Neural cell (in vitro differentiated cells): ENCODE results near the gene PPP4R2. TPM values are rescaled to one million over a fixed set of nuclear protein-coding genes. Genes with fewer than 3 reads are reported as not detected.

ENCODE experiments used
- H2AFZ ChIP-seq: fragments of 200-600, 300-800 bp; sonication (generic), shearing (Covaris generic); 2 replicates; pipeline ENCODE4 v1.6.0; 2014; ENCODE audit warnings: low read depth, mild to moderate bottlenecking, antibody characterized with exemption, low read length, moderate library complexity
- H3F3A ChIP-seq: fragments of 200-600 bp; shearing (Covaris generic); 2 replicates; pipeline ENCODE4 v1.6.1; 2016; ENCODE audit warnings: mild to moderate bottlenecking, moderate library complexity, mixed read lengths, antibody characterized with exemption, low read length; ENCODE audit not compliant: insufficient read depth, poor library complexity, severe bottlenecking
- H3K27ac ChIP-seq: fragments of 200-600, 300-800 bp; sonication (generic), shearing (Covaris generic); 2 replicates; pipeline ENCODE4 v1.5.1; 2014; ENCODE audit warnings: mild to moderate bottlenecking, low read length, moderate library complexity
- H3K27me3 ChIP-seq: fragments of 300-800, 200-600 bp; sonication (generic), shearing (Covaris generic); 2 replicates; pipeline ENCODE4 v1.6.0; 2014; ENCODE audit warnings: mild to moderate bottlenecking, low read depth, low read length, moderate library complexity; ENCODE audit not compliant: insufficient read depth
- H3K36me3 ChIP-seq: fragments of 300-800, 200-600 bp; sonication (generic), shearing (Covaris generic); 2 replicates; pipeline ENCODE4 v1.5.1; 2014; ENCODE audit warnings: mild to moderate bottlenecking, antibody characterized with exemption, low read length, moderate library complexity; ENCODE audit not compliant: insufficient read depth
- H3K4me2 ChIP-seq: fragments of 300-800, 200-600 bp; sonication (generic), shearing (Covaris generic); 2 replicates; pipeline ENCODE4 v1.6.0; 2014; ENCODE audit warnings: mild to moderate bottlenecking, low read length
- H3K4me3 ChIP-seq: fragments of 300-800, 200-600 bp; sonication (generic), shearing (Covaris generic); 2 replicates; pipeline ENCODE4 v1.5.1; 2014; ENCODE audit warnings: mild to moderate bottlenecking, low read length, moderate library complexity
- H3K79me2 ChIP-seq: fragments of 200-600 bp; shearing (Covaris generic); replicated peaks from 2 replicates; pipeline ENCODE4 v1.6.0; 2014; ENCODE audit warnings: mild to moderate bottlenecking, low read length, moderate library complexity; ENCODE audit not compliant: insufficient read depth
- H3K9ac ChIP-seq: fragments of 300-800, 200-600 bp; sonication (generic), shearing (Covaris generic); 2 replicates; pipeline ENCODE4 v1.6.1; 2016; ENCODE audit warnings: mild to moderate bottlenecking, low read length, mixed read lengths
- H3K9me2 ChIP-seq: fragments of 200-600 bp; shearing (Covaris generic); 2 replicates; pipeline ENCODE4 v1.6.1; 2016; ENCODE audit warnings: mild to moderate bottlenecking, low read length, mixed read lengths; ENCODE audit not compliant: insufficient read depth
- H3K9me3 ChIP-seq: fragments of 200-600, 300-800 bp; sonication (generic), shearing (Covaris generic); 2 replicates; pipeline ENCODE4 v1.6.1; 2016; ENCODE audit warnings: mild to moderate bottlenecking, mixed run types, low read length, moderate library complexity, mixed read lengths
- H4K20me1 ChIP-seq: fragments of 200-600 bp; shearing (Covaris generic); 2 replicates; pipeline ENCODE4 v1.6.1; 2016; ENCODE audit warnings: mild to moderate bottlenecking, mixed run types; ENCODE audit not compliant: insufficient read depth
- EP300 ChIP-seq: fragments of 450-650 bp; conservative IDR thresholded peaks from 2 replicates; pipeline ENCODE4 v1.6.1; 2014; ENCODE audit warnings: antibody characterized with exemption, mild to moderate bottlenecking, moderate library complexity; ENCODE audit not compliant: poor library complexity, severe bottlenecking
- EZH2 ChIP-seq: fragments of 200-600, 300-800 bp; shearing (Covaris generic), sonication (generic); IDR thresholded peaks from 2 replicates; pipeline ENCODE4 v1.6.1; 2014; ENCODE audit warnings: antibody characterized with exemption, low read length, borderline replicate concordance, mild to moderate bottlenecking; ENCODE audit not compliant: insufficient read depth, poor library complexity, severe bottlenecking
- MXI1 ChIP-seq: fragments of 450-650 bp; conservative IDR thresholded peaks from 2 replicates; pipeline ENCODE4 v1.6.1; 2014; ENCODE audit warnings: antibody characterized with exemption, mild to moderate bottlenecking; ENCODE audit not compliant: poor library complexity, severe bottlenecking
- POLR2AphosphoS5 ChIP-seq: IDR thresholded peaks from 2 replicates; pipeline ENCODE4 v1.6.1; 2012
- RAD21 ChIP-seq: fragments of 450-650 bp; conservative IDR thresholded peaks from 2 replicates; pipeline ENCODE4 v1.6.1; 2014; ENCODE audit warnings: antibody characterized with exemption, mild to moderate bottlenecking, moderate library complexity
- REST ChIP-seq: IDR thresholded peaks from 2 replicates; pipeline ENCODE4 v1.6.1; 2012; ENCODE audit warnings: borderline replicate concordance
- SMC3 ChIP-seq: fragments of 450-650 bp; conservative IDR thresholded peaks from 2 replicates; pipeline ENCODE4 v1.6.1; 2014; ENCODE audit warnings: antibody characterized with exemption, mild to moderate bottlenecking, moderate library complexity; ENCODE audit not compliant: poor library complexity
- TAF1 ChIP-seq: IDR thresholded peaks from 2 replicates; pipeline ENCODE4 v1.6.1; 2012; ENCODE audit warnings: low read depth
- polyA plus RNA-seq: library from polyadenylated mRNA; depleted of rRNA; stranded (reverse); fragments of >200 nt; gene quantifications from 2 replicates; pipeline ENCODE4 v1.2.3, GENCODE V29; 2014
- TF ChIP-seq, protein P1 (sequence below): fragments of 450-650 bp; IDR thresholded peaks from 2 replicates; pipeline ENCODE4 v1.5.1; 2014; ENCODE audit warnings: antibody characterized with exemption, mild to moderate bottlenecking, moderate library complexity; ENCODE audit not compliant: poor library complexity, severe bottlenecking

Gene PPP4R2
- polyA plus RNA-seq, 1 donor from 2014 or later = 65.5 TPM

GRCh38 chr3:72959336-72959735 is 37.3 kb upstream of the PPP4R2 start:
- no peaks in the 10 kb centered on the region for H3K9me2 ChIP-seq
- no peak overlapping the region for H2AFZ ChIP-seq
- H3F3A ChIP-seq = no peaks in the 10 kb centered on the region
- H3K9ac ChIP-seq = no peak overlapping the region
- no peak overlapping the region for H3K4me3 ChIP-seq
- H3K27ac ChIP-seq = no peak overlapping the region
- no peak overlapping the region for H3K4me2 ChIP-seq
- no peaks in the 10 kb centered on the region for H3K36me3 ChIP-seq
- H3K9me3 ChIP-seq = no peaks in the 10 kb centered on the region
- H3K27me3 ChIP-seq = no peaks in the 10 kb centered on the region
- no peaks in the 10 kb centered on the region for H4K20me1 ChIP-seq
- H3K79me2 ChIP-seq = no peaks in the 10 kb centered on the region
- TF ChIP-seq EZH2 = no peak
- TF ChIP-seq TAF1 = no peak
- no peak for TF ChIP-seq EP300
- TF ChIP-seq SMC3 = no peak
- TF ChIP-seq RAD21 = no peak
- TF ChIP-seq, protein P1, sequence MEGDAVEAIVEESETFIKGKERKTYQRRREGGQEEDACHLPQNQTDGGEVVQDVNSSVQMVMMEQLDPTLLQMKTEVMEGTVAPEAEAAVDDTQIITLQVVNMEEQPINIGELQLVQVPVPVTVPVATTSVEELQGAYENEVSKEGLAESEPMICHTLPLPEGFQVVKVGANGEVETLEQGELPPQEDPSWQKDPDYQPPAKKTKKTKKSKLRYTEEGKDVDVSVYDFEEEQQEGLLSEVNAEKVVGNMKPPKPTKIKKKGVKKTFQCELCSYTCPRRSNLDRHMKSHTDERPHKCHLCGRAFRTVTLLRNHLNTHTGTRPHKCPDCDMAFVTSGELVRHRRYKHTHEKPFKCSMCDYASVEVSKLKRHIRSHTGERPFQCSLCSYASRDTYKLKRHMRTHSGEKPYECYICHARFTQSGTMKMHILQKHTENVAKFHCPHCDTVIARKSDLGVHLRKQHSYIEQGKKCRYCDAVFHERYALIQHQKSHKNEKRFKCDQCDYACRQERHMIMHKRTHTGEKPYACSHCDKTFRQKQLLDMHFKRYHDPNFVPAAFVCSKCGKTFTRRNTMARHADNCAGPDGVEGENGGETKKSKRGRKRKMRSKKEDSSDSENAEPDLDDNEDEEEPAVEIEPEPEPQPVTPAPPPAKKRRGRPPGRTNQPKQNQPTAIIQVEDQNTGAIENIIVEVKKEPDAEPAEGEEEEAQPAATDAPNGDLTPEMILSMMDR = no peak
- TF ChIP-seq POLR2AphosphoS5 = no peak
- no peak for TF ChIP-seq MXI1
- TF ChIP-seq REST = no peak

DNA sequence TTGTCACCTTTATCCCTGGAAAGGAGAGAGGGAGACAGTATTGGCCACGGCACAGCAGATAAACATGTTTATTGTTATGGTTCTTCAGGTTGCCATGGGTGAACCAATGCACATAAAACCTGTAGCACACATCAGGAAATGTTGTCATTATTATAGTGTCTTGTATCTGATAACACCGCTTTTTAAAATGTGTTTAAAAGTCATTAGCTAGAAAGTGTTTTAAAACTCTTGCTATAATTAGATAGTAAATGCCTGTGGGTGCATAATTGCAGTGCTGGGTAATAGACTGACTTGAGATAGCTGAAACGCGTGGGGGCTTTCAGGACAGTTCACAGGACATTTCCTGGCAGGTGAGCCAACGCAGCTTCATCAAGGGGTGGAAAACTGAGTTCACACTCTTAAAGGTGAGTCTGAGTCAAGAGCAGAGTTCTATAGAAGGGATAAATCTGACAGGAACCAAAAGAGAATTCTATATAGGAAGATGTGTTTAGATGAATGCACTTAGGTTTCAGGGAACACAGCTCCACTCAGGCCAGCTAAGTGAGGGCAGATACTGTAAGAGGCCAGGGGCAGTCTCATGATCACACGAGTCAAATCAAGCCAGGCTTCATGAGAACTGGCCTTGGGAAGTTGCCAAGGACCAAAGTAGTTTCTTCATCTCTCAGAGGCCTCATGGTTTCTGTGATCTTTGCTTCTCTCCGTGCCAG is 35.6 kb upstream of the PPP4R2 start:
- no peaks in the 10 kb centered on the region for H3K36me3 ChIP-seq
- H3K9me2 ChIP-seq = no peaks in the 10 kb centered on the region
- H3K9ac ChIP-seq = no peak overlapping the region
- H3K27ac ChIP-seq = no peak overlapping the region
- H3K4me3 ChIP-seq = no peak overlapping the region
- TF ChIP-seq RAD21 (no peak), SMC3 (no peak), EZH2 (no peak), MXI1 (no peak), TAF1 (no peak), REST (no peak), POLR2AphosphoS5 (no peak)
- TF ChIP-seq, protein P1 = no peak
- H2AFZ ChIP-seq = no peak overlapping the region
- H3K27me3 ChIP-seq = no peaks in the 10 kb centered on the region
- H3K79me2 ChIP-seq = no peaks in the 10 kb centered on the region
- H3F3A ChIP-seq = no peaks in the 10 kb centered on the region
- H3K9me3 ChIP-seq = no peaks in the 10 kb centered on the region
- H3K4me2 ChIP-seq = no peak overlapping the region
- H4K20me1 ChIP-seq = no peaks in the 10 kb centered on the region
